GM21717 (cell line): Measurements from ENCODE around the gene PCA3.
"Not testable (repeated sequence)": the region's sequence is repeated elsewhere in the genome, so short reads cannot be mapped to it uniquely, and the experiment has no call there.

Source experiments
- ATAC-seq: cut with Tn5 transposase; IDR thresholded peaks from one replicate; pipeline ENCODE4 v1.9.1; 2021; ENCODE audit warnings: mild to moderate bottlenecking, moderate library complexity; ENCODE audit not compliant: unreplicated experiment

PCA3 gene

GRCh38 chr9:76764138-76764537, at the start of gene PCA3:
Gene PCA3, plus strand, starts transcription at chr9:76764438.
- ATAC-seq: no peak

- ATAC-seq: no peak
These were observed 48.1 kb upstream of the PCA3 start for GRCh38 chr9:76716085-76716672.

- ATAC-seq: no peak
These were observed 47.1 kb upstream of the PCA3 start for GRCh38 chr9:76717176-76717575.

- no peak for ATAC-seq
These were observed 46.6 kb upstream of the PCA3 start for GRCh38 chr9:76717613-76718012.

GRCh38 chr9:76718166-76718565, 46.1 kb upstream of the PCA3 start:
- ATAC-seq: no peak

- no peak for ATAC-seq
These were observed 44.0 kb upstream of the PCA3 start for GRCh38 chr9:76720245-76720644.

- no peak for ATAC-seq
These were observed 39.2 kb upstream of the PCA3 start for GRCh38 chr9:76725011-76725546.

- no peak for ATAC-seq
These were observed 38.4 kb upstream of the PCA3 start for GRCh38 chr9:76725885-76726284.

GRCh38 chr9:76729116-76729515, 35.1 kb upstream of the PCA3 start:
- no peak for ATAC-seq

- ATAC-seq: no peak
These were observed 34.1 kb upstream of the PCA3 start for GRCh38 chr9:76729980-76730737.

- ATAC-seq: no peak
These were observed 33.4 kb upstream of the PCA3 start for GRCh38 chr9:76730801-76731200.

GRCh38 chr9:76732341-76732958, 31.8 kb upstream of the PCA3 start:
- no peak for ATAC-seq

- no peak for ATAC-seq
These were observed 31.1 kb upstream of the PCA3 start for GRCh38 chr9:76733096-76733495.

GRCh38 chr9:76734716-76735115, 29.5 kb upstream of the PCA3 start:
- no peak for ATAC-seq

GRCh38 chr9:76737154-76737902, 26.9 kb upstream of the PCA3 start:
- ATAC-seq: no peak

GRCh38 chr9:76738402-76738801, 25.8 kb upstream of the PCA3 start:
- ATAC-seq: no peak

GRCh38 chr9:76741524-76741923, 22.7 kb upstream of the PCA3 start:
- ATAC-seq: no peak

- ATAC-seq: not testable (repeated sequence)
These were observed 21.3 kb upstream of the PCA3 start for GRCh38 chr9:76742890-76743289.

- no peak for ATAC-seq
These were observed 20.3 kb upstream of the PCA3 start for GRCh38 chr9:76743931-76744330.

GRCh38 chr9:76744336-76744735, 19.9 kb upstream of the PCA3 start:
- ATAC-seq: no peak

GRCh38 chr9:76751001-76751400, 13.2 kb upstream of the PCA3 start:
- no peak for ATAC-seq
